ENCODE results near the gene DOCK8. TPM values are rescaled to one million over a fixed set of nuclear protein-coding genes. Genes with fewer than 3 reads are reported as not detected.
A peak's percentile ranks its signal among the peaks of the same experiment; 100 is the strongest.

DOCK8 gene
- total RNA-seq, 2 donors from 2014 or later = 18.7 to 19.3 TPM

GRCh38 chr9:341634-342421, 127.2 kb downstream of the DOCK8 start:
- H3K9me3 ChIP-seq = no peaks in the 10 kb centered on the region
- no peak overlapping the region for H3K27ac ChIP-seq
- no peaks in the 10 kb centered on the region for H3K36me3 ChIP-seq
- no peak for TF ChIP-seq CTCF (IDR thresholded peaks at IDR 0.05)
- ATAC-seq (ENCODE audit: insufficient number of reproducible peaks, low FRiP score, low read depth) (no peak), DNase-seq (ENCODE audit: low spot score) (no peak)
- H3K4me1 ChIP-seq (ENCODE audit: control insufficient read depth in 1 of 2, low read depth in 2 of 2) = no peaks in the 10 kb centered on the region
- no peak overlapping the region for H3K4me3 ChIP-seq
- H3K27me3 ChIP-seq (replicated peaks; ENCODE audit: insufficient read depth) = no peaks in the 10 kb centered on the region

- H3K36me3 ChIP-seq = no peaks in the 10 kb centered on the region
- TF ChIP-seq CTCF (IDR thresholded peaks at IDR 0.05) = no peak
- no peaks in the 10 kb centered on the region for H3K27me3 ChIP-seq (replicated peaks; ENCODE audit: insufficient read depth)
- ATAC-seq (ENCODE audit: insufficient number of reproducible peaks, low FRiP score, low read depth) = no peak
- no peak for DNase-seq (ENCODE audit: low spot score)
- H3K9me3 ChIP-seq = no peaks in the 10 kb centered on the region
- H3K4me3 ChIP-seq = no peak overlapping the region
- H3K27ac ChIP-seq = no peak overlapping the region
- no peaks in the 10 kb centered on the region for H3K4me1 ChIP-seq (ENCODE audit: control insufficient read depth in 1 of 2, low read depth in 2 of 2)
Measured at GRCh38 chr9:343773-344172, 129.1 kb downstream of the DOCK8 start.

GRCh38 chr9:346111-346571, 131.5 kb downstream of the DOCK8 start:
- Histone ChIP-seq H3K36me3 (no peaks in the 10 kb centered on the region), H3K9me3 (no peaks in the 10 kb centered on the region), H3K27ac (no peak overlapping the region), H3K4me3 (no peak overlapping the region), H3K27me3 (replicated peaks; ENCODE audit: insufficient read depth) (no peaks in the 10 kb centered on the region), H3K4me1 (ENCODE audit: control insufficient read depth in 1 of 2, low read depth in 2 of 2) (no peaks in the 10 kb centered on the region)
- TF ChIP-seq CTCF (IDR thresholded peaks at IDR 0.05) = no peak
- DNase-seq (ENCODE audit: low spot score) (no peak), ATAC-seq (ENCODE audit: insufficient number of reproducible peaks, low FRiP score, low read depth) (no peak)

- DNase-seq (ENCODE audit: low spot score) (no peak), ATAC-seq (ENCODE audit: insufficient number of reproducible peaks, low FRiP score, low read depth) (no peak)
- Histone ChIP-seq H3K27ac (no peak overlapping the region), H3K4me1 (ENCODE audit: control insufficient read depth in 1 of 2, low read depth in 2 of 2) (peaks cover under 1 to 1% of the 10 kb centered on the region in 2 donors), H3K27me3 (replicated peaks; ENCODE audit: insufficient read depth) (no peaks in the 10 kb centered on the region), H3K9me3 (no peaks in the 10 kb centered on the region), H3K36me3 (no peaks in the 10 kb centered on the region), H3K4me3 (no peak overlapping the region)
- peak; percentile 58 for TF ChIP-seq CTCF (IDR thresholded peaks at IDR 0.05)
Measured at GRCh38 chr9:347667-348292, 133.1 kb downstream of the DOCK8 start.

- Histone ChIP-seq H3K4me1 (ENCODE audit: control insufficient read depth in 1 of 2, low read depth in 2 of 2) (peaks cover 3 to 13% of the 10 kb centered on the region in 2 donors), H3K27ac (no peak overlapping the region), H3K27me3 (replicated peaks; ENCODE audit: insufficient read depth) (no peaks in the 10 kb centered on the region), H3K9me3 (no peaks in the 10 kb centered on the region), H3K36me3 (no peaks in the 10 kb centered on the region), H3K4me3 (no peak overlapping the region)
- ATAC-seq (ENCODE audit: insufficient number of reproducible peaks, low FRiP score, low read depth) (no peak), DNase-seq (ENCODE audit: low spot score) (no peak)
- TF ChIP-seq CTCF (IDR thresholded peaks at IDR 0.05) = no peak
Measured at GRCh38 chr9:350384-350783, 135.7 kb downstream of the DOCK8 start.
